ENCODE measurements around the gene ANKHD1. TPM values are rescaled to one million over a fixed set of nuclear protein-coding genes. Genes with fewer than 3 reads are reported as not detected.
A peak's percentile ranks its signal among the peaks of the same experiment; 100 is the strongest.

ANKHD1 gene
- total and polyA plus RNA-seq, 12 donors: 58.2 to 141 (median 99.2) TPM

DNA sequence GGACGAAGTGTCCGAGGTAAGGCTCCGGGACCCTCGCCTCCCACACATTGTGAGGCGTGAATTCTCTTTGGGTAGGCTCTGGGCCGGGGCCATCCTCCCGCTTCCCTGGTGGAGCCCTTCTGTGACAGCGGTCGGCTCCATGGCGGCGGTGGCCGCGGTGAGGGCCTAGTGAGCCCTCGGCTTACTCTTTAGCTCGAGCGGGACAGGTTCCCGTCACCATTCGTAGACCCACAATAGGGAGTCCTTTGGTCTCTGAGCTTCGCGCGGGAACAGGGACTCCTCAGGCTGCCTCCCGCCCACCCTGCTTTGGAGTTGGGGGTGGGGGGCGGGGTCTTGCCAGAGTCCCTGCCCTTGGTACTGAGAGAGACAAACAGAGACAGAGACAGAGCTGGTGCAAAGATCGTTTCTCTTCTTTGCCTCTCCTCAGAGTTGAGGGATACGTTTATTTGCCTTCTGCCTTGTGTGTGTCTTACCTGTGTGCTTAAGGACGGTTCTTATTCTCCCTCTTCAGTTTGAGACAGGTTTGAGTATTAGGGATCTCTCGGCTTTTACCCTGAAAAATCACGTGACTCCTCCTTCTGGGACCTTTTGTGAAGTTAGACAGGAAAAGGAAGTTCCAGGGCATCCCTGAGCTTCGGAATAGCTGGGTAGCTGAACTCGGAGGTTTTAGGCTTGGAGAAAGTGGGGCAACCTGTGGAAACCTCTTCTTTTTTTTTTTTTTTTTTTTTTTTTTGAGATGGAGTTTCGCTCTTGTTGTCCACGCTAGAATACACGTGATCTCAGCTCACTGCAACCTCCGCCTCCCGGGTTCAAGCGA lies 833 bp downstream of the ANKHD1 start:
- WGBS, 4 donors: 2 to 3% (median 2%) methylated on average over 15 to 36 of the region's 36 CpGs
- Histone ChIP-seq H3K4me3 (peak overlapping the region; percentile 72 to 98 (median 92)), H3K9me3 (replicated peaks in 1 of 3) (no peaks in the 10 kb centered on the region), H3K4me1 (replicated peaks in 1 of 2) (peaks cover 14 to 36% of the 10 kb centered on the region in 2 donors), H3K27ac (peak overlapping the region; percentile 93 to 99 (median 98)), H3K27me3 (no peaks in the 10 kb centered on the region), H3K36me3 (replicated peaks in 1 of 2) (no peaks in the 10 kb centered on the region)
- no peak for TF ChIP-seq POLR2A (IDR thresholded peaks at IDR 0.05)
- TF ChIP-seq, protein P1, sequence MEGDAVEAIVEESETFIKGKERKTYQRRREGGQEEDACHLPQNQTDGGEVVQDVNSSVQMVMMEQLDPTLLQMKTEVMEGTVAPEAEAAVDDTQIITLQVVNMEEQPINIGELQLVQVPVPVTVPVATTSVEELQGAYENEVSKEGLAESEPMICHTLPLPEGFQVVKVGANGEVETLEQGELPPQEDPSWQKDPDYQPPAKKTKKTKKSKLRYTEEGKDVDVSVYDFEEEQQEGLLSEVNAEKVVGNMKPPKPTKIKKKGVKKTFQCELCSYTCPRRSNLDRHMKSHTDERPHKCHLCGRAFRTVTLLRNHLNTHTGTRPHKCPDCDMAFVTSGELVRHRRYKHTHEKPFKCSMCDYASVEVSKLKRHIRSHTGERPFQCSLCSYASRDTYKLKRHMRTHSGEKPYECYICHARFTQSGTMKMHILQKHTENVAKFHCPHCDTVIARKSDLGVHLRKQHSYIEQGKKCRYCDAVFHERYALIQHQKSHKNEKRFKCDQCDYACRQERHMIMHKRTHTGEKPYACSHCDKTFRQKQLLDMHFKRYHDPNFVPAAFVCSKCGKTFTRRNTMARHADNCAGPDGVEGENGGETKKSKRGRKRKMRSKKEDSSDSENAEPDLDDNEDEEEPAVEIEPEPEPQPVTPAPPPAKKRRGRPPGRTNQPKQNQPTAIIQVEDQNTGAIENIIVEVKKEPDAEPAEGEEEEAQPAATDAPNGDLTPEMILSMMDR (IDR thresholded peaks at IDR 0.05): no peak
- intact Hi-C loops (cut with DNase I): no loop called here
- DNase-seq: peak; percentile 38 to 71 (median 50)

DNA sequence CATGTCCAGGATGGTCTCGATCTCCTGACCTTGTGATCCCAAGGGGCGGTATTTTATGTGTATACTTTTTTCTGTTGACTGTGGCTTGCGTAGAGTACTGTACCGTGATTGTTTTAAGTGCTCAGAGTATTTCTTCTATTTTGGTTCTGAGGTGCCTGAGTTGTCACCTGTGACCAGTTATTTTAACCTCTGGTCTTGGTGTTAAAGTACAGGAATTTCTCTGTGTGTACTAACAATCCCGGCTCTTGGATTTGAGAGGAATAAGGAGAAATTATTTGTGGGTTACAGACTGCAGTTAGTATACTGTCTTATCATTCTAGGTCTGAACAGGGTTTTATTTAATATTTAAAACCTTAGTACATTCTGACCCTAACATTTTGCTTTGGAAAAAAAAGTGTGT lies 2.0 kb downstream of the ANKHD1 start:
- Histone ChIP-seq H3K27ac (peak overlapping the region in 2 of 5 donors; percentile 3 to 10), H3K9me3 (replicated peaks in 1 of 3) (no peaks in the 10 kb centered on the region), H3K36me3 (replicated peaks in 1 of 2) (no peaks in the 10 kb centered on the region), H3K27me3 (no peaks in the 10 kb centered on the region), H3K4me3 (peak overlapping the region in 1 of 4 donors; percentile 98), H3K4me1 (replicated peaks in 1 of 2) (peaks cover 14 to 45% of the 10 kb centered on the region in 2 donors)
- TF ChIP-seq, protein P1 (IDR thresholded peaks at IDR 0.05): no peak
- TF ChIP-seq POLR2A (IDR thresholded peaks at IDR 0.05): no peak
- 39 to 64% (median 52%) methylated on average over 5 of the region's 5 CpGs for WGBS, 4 donors
- intact Hi-C loops (cut with DNase I): no loop called here
- no peak for DNase-seq

DNA sequence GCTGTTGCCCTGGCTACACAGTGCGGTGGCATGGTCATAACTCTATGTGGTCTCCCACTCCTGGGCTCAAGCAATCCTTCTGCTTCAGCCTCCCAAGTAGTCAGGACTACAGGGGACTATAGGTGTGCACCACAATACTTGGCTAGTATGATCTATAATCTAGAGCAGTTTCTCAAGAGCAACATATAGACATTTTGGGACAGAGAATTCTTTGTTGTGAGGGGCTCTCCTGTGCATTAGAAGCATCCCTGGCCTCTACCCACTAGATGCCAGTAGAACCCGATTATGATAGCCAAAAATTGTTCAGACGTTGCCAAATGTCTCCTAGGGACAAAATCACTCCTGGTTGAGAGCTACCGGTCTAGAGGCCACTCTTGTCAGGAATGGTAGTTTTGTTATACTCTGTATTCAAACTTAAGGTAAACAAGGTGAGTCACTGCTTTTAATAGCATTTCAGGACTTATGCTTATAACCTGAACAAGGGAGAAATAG lies 7.2 kb downstream of the ANKHD1 start:
- Histone ChIP-seq H3K36me3 (replicated peaks in 1 of 2) (no peaks in the 10 kb centered on the region), H3K27me3 (no peaks in the 10 kb centered on the region), H3K27ac (peak overlapping the region in 1 of 5 donors; percentile 10), H3K4me3 (no peak overlapping the region), H3K4me1 (replicated peaks in 1 of 2) (peaks cover 9 to 66% of the 10 kb centered on the region in 2 donors), H3K9me3 (replicated peaks in 1 of 3) (no peaks in the 10 kb centered on the region)
- intact Hi-C loops (cut with DNase I): no loop called here
- no peak for DNase-seq
- TF ChIP-seq, protein P1 (IDR thresholded peaks at IDR 0.05): peak in 1 of 6 experiments; percentile 11
- no peak for TF ChIP-seq POLR2A (IDR thresholded peaks at IDR 0.05)
- WGBS, 4 donors: 36 to 49% (median 44%) methylated on average over 4 of the region's 4 CpGs

DNA sequence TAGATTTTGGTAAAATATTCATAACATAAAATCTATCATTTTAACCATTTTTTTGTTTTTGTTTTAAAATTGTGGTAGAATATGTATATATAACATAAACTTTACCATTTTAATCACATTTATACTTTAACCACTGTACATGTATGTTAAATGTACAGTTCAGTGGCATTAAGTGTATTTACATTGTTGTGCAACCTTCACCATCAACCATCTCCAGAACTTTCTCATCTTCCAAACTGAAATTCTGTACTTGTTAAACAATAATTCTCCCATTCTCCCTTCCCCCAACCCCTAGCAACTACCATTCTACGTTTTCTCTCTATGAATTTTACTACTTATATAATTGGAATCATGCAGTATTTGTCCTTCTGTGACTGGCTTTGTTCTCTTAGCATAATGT lies 11.6 kb downstream of the ANKHD1 start:
- no peak for DNase-seq
- TF ChIP-seq, protein P1 (IDR thresholded peaks at IDR 0.05): no peak
- no peak for TF ChIP-seq POLR2A (IDR thresholded peaks at IDR 0.05)
- no peak overlapping the region for H3K27ac ChIP-seq
- H3K27me3 ChIP-seq: no peaks in the 10 kb centered on the region
- H3K4me3 ChIP-seq: no peak overlapping the region
- intact Hi-C loops (cut with DNase I): no loop called here
- no peaks in the 10 kb centered on the region for H3K9me3 ChIP-seq (replicated peaks in 1 of 3)
- H3K4me1 ChIP-seq (replicated peaks in 1 of 2): peaks cover 4 to 50% of the 10 kb centered on the region in 2 donors
- 74 to 86% (median 80%) methylated on average over 1 of the region's 1 CpG for WGBS, 4 donors
- H3K36me3 ChIP-seq (replicated peaks in 1 of 2): no peaks in the 10 kb centered on the region
